ENCODE results near the gene REV3L.

Gene REV3L

DNA sequence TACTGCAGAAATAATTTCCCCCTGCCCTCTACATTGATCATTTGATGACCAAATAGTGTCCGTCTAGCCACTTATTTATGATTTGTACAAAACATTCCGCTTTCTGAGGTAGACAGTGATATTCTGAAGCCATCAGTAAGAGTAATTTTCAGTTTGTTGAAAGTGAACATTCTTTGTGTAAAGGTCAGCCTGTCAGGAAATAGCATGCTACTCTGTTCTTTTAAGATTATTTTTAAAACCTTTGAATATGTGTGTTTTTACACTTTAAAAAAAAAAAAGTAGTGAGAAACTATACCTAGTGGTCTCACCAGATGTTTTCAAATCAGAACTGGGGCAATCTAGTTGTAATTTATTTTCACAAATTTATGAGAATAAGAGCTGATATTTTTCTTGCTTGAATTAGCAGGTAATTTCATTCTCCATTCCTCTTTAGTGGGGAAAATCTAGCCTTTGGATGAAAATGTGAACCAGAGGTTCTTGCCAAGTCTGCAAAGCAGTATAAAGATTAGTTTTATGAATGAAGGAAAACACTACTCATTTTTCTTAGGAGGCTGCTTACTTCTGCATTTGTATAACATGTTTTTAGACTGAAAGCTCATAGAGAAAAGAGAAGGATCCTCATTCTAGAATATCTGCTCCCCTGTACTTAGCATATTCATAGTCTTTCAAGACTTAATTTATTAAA lies 12.1 kb upstream of the REV3L start:
- no peak overlapping the region for H3K9ac ChIP-seq (ENCODE audit: low read depth, low read length)
- no peaks in the 10 kb centered on the region for H3K9me3 ChIP-seq (ENCODE audit: control insufficient read depth, insufficient read depth, low read length)
- no peaks in the 10 kb centered on the region for H3K36me3 ChIP-seq (ENCODE audit: control insufficient read depth, insufficient read depth, low read length)
- H3K4me3 ChIP-seq (ENCODE audit: low read depth, low read length), result no peak overlapping the region
- H3K27ac ChIP-seq (ENCODE audit: low read depth, low read length), result no peak overlapping the region
- H3K27me3 ChIP-seq (ENCODE audit: control insufficient read depth, insufficient read depth, low read length), result no peaks in the 10 kb centered on the region
- peaks cover 8% of the 10 kb centered on the region for H3K4me1 ChIP-seq (ENCODE audit: control insufficient read depth, insufficient read depth, low read length)

DNA sequence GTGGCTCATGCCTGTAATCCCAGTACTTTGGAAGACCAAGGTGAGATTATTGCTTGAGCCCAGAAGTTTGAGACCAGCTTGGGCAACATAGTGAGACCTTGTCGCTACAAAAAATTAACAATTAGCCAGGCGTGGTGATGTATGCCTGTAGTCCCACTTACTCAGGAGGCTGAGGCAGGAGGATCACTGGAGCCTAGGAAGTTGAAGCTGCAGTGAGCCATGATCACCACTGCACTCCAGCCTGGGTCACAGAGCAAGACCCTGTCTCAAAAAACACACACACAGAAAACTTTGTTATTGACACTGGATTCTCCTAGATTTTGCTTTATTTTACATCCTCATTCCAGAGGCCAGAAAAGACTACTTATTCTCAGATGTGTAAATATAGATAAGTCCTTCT lies 9.5 kb upstream of the REV3L start:
- no peak overlapping the region for H3K4me3 ChIP-seq (ENCODE audit: low read depth, low read length)

DNA sequence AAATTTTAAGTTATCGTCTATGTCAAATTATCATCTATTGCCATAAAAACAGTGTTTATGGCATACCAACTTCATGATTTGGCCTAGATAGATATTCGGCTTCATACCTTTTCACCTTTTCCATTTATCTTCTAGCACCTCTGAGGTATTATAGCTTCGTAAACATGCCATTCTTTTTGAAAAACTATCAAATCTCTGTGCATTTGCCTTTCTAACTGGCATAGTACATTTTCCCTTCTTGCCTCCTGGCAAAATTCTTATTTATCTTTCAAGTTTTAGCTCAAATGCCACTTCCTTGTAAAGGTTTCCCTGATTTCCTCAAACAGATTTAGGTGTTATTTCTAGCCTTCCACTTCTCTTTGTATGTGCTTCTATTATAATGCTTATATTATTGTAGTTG lies 7.0 kb upstream of the REV3L start:
- peaks cover 16% of the 10 kb centered on the region for H3K4me1 ChIP-seq (ENCODE audit: control insufficient read depth, insufficient read depth, low read length)
- H3K36me3 ChIP-seq (ENCODE audit: control insufficient read depth, insufficient read depth, low read length), result peaks cover 9% of the 10 kb centered on the region
- H3K27me3 ChIP-seq (ENCODE audit: control insufficient read depth, insufficient read depth, low read length), result no peaks in the 10 kb centered on the region
- H3K4me3 ChIP-seq (ENCODE audit: low read depth, low read length), result no peak overlapping the region
- H3K9me3 ChIP-seq (ENCODE audit: control insufficient read depth, insufficient read depth, low read length), result 0 out of 2 replicates have a peak, but pooled peaks cover 3% of the 10 kb centered on the region
- no peak overlapping the region for H3K9ac ChIP-seq (ENCODE audit: low read depth, low read length)
- H3K27ac ChIP-seq (ENCODE audit: low read depth, low read length), result no peak overlapping the region

More for the DNA sequence above, 9.5 kb upstream of the REV3L start:
- H3K36me3 ChIP-seq (ENCODE audit: control insufficient read depth, insufficient read depth, low read length), result peaks cover 9% of the 10 kb centered on the region
- H3K9me3 ChIP-seq (ENCODE audit: control insufficient read depth, insufficient read depth, low read length), result no peaks in the 10 kb centered on the region
- H3K4me1 ChIP-seq (ENCODE audit: control insufficient read depth, insufficient read depth, low read length), result peaks cover 16% of the 10 kb centered on the region
- no peak overlapping the region for H3K27ac ChIP-seq (ENCODE audit: low read depth, low read length)
- no peaks in the 10 kb centered on the region for H3K27me3 ChIP-seq (ENCODE audit: control insufficient read depth, insufficient read depth, low read length)
- no peak overlapping the region for H3K9ac ChIP-seq (ENCODE audit: low read depth, low read length)

DNA sequence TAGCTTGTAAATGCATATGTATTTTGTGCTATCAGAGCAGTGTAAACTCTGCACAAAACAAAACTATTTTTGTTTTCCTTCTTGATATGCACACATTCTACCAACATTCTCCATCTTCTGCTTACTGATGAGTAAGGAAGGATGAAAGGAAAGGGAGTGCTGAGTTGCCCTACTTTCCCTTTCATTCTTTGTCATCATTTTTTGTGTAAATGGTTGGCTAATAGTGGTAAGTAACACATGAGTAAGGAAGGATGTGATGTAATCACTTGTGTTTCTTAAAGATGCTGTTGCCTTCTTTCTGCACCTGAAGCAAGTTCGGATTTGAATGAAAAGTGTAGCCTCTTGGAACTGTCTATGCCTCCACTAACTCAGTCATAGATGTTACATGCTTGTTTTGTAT lies 4.6 kb upstream of the REV3L start:
- Histone ChIP-seq H3K4me1 (ENCODE audit: control insufficient read depth, insufficient read depth, low read length) (peaks cover 24% of the 10 kb centered on the region), H3K9ac (ENCODE audit: low read depth, low read length) (no peak overlapping the region), H3K27ac (ENCODE audit: low read depth, low read length) (no peak overlapping the region), H3K9me3 (ENCODE audit: control insufficient read depth, insufficient read depth, low read length) (0 out of 2 replicates have a peak, but pooled peaks cover 3% of the 10 kb centered on the region), H3K27me3 (ENCODE audit: control insufficient read depth, insufficient read depth, low read length) (no peaks in the 10 kb centered on the region), H3K36me3 (ENCODE audit: control insufficient read depth, insufficient read depth, low read length) (peaks cover 9% of the 10 kb centered on the region), H3K4me3 (ENCODE audit: low read depth, low read length) (no peak overlapping the region)

DNA sequence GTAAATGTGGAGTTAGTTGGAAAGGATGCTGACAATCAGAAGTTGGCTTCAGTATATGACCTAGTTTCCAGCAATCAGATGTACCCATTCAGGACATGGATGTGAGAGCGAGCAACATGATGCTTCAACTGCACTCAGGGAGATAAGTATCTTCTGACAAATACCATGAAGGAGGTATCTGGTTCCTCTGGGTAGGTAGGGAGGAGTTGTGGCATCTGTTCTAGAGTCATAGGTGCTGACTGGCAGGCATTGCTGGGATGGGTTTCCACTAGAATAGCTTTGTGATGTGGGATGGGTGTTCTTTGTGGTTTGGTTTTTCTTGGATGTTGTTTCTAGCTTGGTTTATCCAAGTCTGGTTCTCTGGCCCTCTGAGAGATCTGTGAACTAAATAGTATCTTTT lies 3.9 kb upstream of the REV3L start:
- H3K4me3 ChIP-seq (ENCODE audit: low read depth, low read length), result no peak overlapping the region
- H3K27ac ChIP-seq (ENCODE audit: low read depth, low read length), result no peak overlapping the region
- peaks cover 24% of the 10 kb centered on the region for H3K4me1 ChIP-seq (ENCODE audit: control insufficient read depth, insufficient read depth, low read length)
- 0 out of 2 replicates have a peak, but pooled peaks cover 3% of the 10 kb centered on the region for H3K9me3 ChIP-seq (ENCODE audit: control insufficient read depth, insufficient read depth, low read length)
- H3K9ac ChIP-seq (ENCODE audit: low read depth, low read length), result no peak overlapping the region
- H3K27me3 ChIP-seq (ENCODE audit: control insufficient read depth, insufficient read depth, low read length), result peaks cover 4% of the 10 kb centered on the region
- H3K36me3 ChIP-seq (ENCODE audit: control insufficient read depth, insufficient read depth, low read length), result peaks cover 9% of the 10 kb centered on the region

DNA sequence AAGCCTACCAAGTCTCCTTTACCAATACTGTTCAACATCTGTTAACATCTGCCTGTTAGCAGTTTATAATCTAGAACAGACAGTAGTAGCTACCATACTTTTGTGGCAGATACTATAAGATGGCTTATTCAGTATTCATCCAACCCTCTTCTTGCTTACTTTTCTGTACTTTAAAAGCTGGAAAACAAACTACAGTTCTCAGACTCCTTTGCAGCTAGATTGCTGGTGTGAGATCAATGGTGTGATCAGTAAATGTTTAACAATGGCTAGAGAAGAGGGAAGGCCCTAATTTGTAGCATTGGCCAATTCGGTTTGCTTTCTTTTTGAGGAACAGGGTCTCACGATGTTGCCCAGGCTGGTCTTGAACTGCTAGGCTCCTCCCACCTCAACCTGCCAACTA lies 3.5 kb upstream of the REV3L start:
- Histone ChIP-seq H3K27me3 (ENCODE audit: control insufficient read depth, insufficient read depth, low read length) (peaks cover 8% of the 10 kb centered on the region), H3K9me3 (ENCODE audit: control insufficient read depth, insufficient read depth, low read length) (0 out of 2 replicates have a peak, but pooled peaks cover 3% of the 10 kb centered on the region), H3K9ac (ENCODE audit: low read depth, low read length) (no peak overlapping the region), H3K36me3 (ENCODE audit: control insufficient read depth, insufficient read depth, low read length) (peaks cover 9% of the 10 kb centered on the region), H3K4me1 (ENCODE audit: control insufficient read depth, insufficient read depth, low read length) (peaks cover 29% of the 10 kb centered on the region), H3K4me3 (ENCODE audit: low read depth, low read length) (no peak overlapping the region), H3K27ac (ENCODE audit: low read depth, low read length) (no peak overlapping the region)

DNA sequence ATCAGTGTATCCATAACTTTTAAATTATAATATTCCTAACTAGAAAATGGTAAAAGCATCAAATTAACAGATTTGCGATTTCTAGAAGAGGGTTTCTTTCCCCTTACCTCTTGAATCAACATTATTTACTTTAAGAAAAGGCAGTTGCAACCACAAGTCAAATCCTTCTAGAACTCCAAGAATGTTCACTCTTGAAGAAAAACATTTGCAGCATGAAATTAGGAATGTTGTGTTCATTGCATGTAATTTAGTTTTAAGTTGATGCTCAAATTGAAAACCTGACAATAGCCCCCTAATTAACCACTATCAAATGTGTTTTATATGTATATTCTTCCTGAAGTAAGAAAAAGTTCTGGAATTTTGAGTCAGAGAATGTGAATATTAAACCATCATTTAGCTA lies 2.3 kb upstream of the REV3L start:
- peaks cover 9% of the 10 kb centered on the region for H3K36me3 ChIP-seq (ENCODE audit: control insufficient read depth, insufficient read depth, low read length)
- 0 out of 2 replicates have a peak, but pooled peaks cover 3% of the 10 kb centered on the region for H3K9me3 ChIP-seq (ENCODE audit: control insufficient read depth, insufficient read depth, low read length)
- peaks cover 20% of the 10 kb centered on the region for H3K27me3 ChIP-seq (ENCODE audit: control insufficient read depth, insufficient read depth, low read length)
- no peak overlapping the region for H3K27ac ChIP-seq (ENCODE audit: low read depth, low read length)
- H3K9ac ChIP-seq (ENCODE audit: low read depth, low read length), result no peak overlapping the region
- H3K4me1 ChIP-seq (ENCODE audit: control insufficient read depth, insufficient read depth, low read length), result peaks cover 33% of the 10 kb centered on the region
- H3K4me3 ChIP-seq (ENCODE audit: low read depth, low read length), result peak overlapping the region; percentile 95; the same call in 1 of the 2 replicates

DNA sequence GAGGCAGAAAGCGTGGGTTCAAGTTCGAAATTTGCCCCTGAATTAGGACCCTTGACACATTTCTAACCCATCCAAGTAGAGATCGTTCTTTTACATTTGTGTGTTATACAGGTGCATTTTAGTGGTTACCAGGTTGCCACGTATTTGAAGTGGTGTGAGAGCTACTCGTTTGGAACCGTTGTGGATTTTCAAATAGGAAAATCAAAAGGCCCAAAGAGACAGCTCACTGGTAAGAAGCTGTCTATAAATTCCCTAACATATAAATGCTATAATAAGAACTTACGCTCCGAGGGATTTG lies 1.6 kb upstream of the REV3L start:
- Histone ChIP-seq H3K36me3 (ENCODE audit: control insufficient read depth, insufficient read depth, low read length) (peaks cover 9% of the 10 kb centered on the region), H3K4me3 (ENCODE audit: low read depth, low read length) (peak overlapping the region; percentile 95), H3K9me3 (ENCODE audit: control insufficient read depth, insufficient read depth, low read length) (0 out of 2 replicates have a peak, but pooled peaks cover 3% of the 10 kb centered on the region), H3K9ac (ENCODE audit: low read depth, low read length) (peak overlapping the region; percentile 93), H3K27ac (ENCODE audit: low read depth, low read length) (peak overlapping the region; percentile 99), H3K27me3 (ENCODE audit: control insufficient read depth, insufficient read depth, low read length) (peaks cover 27% of the 10 kb centered on the region), H3K4me1 (ENCODE audit: control insufficient read depth, insufficient read depth, low read length) (peaks cover 29% of the 10 kb centered on the region)

DNA sequence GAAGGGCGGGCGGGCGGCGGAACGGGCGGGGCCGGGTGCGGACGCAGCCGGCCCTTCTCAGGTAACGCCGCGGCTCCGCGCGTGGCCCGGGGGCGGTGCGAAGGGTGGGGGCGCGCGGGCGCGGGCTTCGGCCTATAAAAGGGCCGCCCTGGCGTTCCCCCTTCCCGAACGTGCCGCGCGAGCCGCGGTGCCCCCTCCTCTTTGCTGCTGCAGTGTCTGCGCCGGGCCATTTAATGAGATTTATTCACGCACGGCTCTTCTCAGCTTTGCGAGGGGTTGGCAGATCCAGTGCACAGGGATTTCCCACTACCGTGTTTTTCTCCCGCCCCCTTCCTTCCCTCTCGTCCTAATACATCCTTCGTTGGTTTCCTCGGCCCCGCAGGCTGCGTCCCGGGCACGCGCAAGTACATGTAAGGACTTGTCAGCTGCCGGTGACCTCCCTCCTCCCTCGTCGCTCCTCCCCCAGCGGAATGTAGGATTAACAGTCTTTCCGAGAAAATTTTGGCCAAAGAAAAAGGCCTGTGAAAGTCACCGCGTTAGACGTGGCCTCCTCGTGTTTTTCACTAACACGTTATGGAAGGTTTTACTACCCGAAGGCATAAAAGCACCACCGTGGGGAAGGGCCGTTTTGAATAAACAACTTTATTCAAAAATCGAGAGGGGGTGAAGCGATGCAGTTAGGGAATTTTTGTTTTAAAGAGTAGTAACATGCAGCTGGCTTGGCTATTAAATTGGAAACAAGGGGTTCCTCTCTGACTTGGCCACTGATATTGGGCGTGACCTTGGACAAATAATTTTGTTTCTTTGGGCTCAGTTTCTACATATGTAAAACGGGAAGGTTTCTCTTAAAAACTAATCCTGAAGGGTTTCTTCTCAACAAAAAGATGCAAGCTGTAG lies 966 bp upstream of the REV3L start:
- Histone ChIP-seq H3K9me3 (ENCODE audit: control insufficient read depth, insufficient read depth, low read length) (0 out of 2 replicates have a peak, but pooled peaks cover 3% of the 10 kb centered on the region), H3K36me3 (ENCODE audit: control insufficient read depth, insufficient read depth, low read length) (peaks cover 9% of the 10 kb centered on the region), H3K4me1 (ENCODE audit: control insufficient read depth, insufficient read depth, low read length) (peaks cover 31% of the 10 kb centered on the region), H3K9ac (ENCODE audit: low read depth, low read length) (peak overlapping the region; percentile 93), H3K4me3 (ENCODE audit: low read depth, low read length) (peak overlapping the region; percentile 95), H3K27me3 (ENCODE audit: control insufficient read depth, insufficient read depth, low read length) (peaks cover 33% of the 10 kb centered on the region), H3K27ac (ENCODE audit: low read depth, low read length) (peak overlapping the region; percentile 99)

DNA sequence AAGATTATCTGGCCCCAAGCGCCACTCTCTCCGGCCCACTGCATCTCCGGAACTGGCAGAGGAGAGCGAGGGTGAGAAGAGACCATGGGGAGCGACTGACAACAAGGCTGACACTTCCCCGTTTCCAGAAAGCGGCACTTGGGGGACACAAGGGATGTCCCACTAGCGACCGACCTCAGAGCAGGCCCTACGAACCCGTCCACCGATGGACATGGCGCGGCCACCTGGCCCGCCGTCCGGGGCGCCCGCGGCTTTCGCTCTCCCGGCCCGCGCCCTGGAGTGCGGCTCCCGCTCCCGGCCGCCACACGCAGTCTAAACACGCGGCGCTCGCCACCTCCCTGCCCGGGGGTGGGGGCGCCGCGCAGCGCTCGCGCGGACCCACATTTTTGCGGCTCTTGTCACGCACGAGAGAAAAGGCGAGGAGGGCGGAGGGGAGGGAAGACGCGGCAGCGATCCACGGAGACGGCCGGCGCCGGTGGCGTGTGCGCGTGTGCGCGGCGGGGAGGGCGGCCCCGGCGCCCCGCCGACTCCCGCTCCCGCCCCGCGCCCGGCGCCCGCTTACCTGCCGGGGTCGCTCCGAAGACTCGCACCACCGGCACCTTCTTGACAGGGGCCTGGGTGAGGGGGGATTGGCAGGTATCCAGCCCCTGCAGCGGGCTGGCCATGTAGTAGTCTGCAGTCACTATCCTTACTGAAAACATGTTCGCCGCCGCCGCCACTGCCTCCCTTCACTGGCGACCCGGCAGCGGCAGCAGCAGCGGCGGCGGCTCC lies 645 bp downstream of the REV3L start:
- Histone ChIP-seq H3K4me1 (ENCODE audit: control insufficient read depth, insufficient read depth, low read length) (peaks cover 38% of the 10 kb centered on the region), H3K9ac (ENCODE audit: low read depth, low read length) (peak overlapping the region; percentile 93; the same call in 1 of the 2 replicates), H3K9me3 (ENCODE audit: control insufficient read depth, insufficient read depth, low read length) (0 out of 2 replicates have a peak, but pooled peaks cover 3% of the 10 kb centered on the region), H3K27ac (ENCODE audit: low read depth, low read length) (peak overlapping the region; percentile 99), H3K36me3 (ENCODE audit: control insufficient read depth, insufficient read depth, low read length) (no peaks in the 10 kb centered on the region), H3K4me3 (ENCODE audit: low read depth, low read length) (peak overlapping the region; percentile 95), H3K27me3 (ENCODE audit: control insufficient read depth, insufficient read depth, low read length) (peaks cover 50% of the 10 kb centered on the region)

Data from HUES48 (cell line).